Naive thymus-derived CD8-positive, alpha-beta T cell (primary cell): Measurements from ENCODE around the gene CRYZL1. TPM values are rescaled to one million over a fixed set of nuclear protein-coding genes. Genes with fewer than 3 reads are reported as not detected.
"Not testable (repeated sequence)": the region's sequence is repeated elsewhere in the genome, so short reads cannot be mapped to it uniquely, and the experiment has no call there.

Experiments used
- ATAC-seq, 2 donors: fragments of 150-1000 bp; cut with Tn5 transposase in 1 of 2; sonication (Bioruptor Pico), chemical (Tn5 transposase) in 1 of 2; 1 replicate in 1 of 2; 2 replicates in 1 of 2; pipeline ENCODE4 v1.10.0; 2021; ENCODE audit warnings: mild to moderate bottlenecking in 2 of 2, moderate library complexity in 2 of 2
- POLR2A ChIA-PET: fragments of 350-600 bp; sonication (Branson Sonifier 250); formaldehyde crosslinking; loops from one replicate; lab custom pipeline; 2021; ENCODE audit warnings: antibody characterized with exemption; lab: Charles Lee
- DNase-seq, 10 donors: peaks; one replicate each; pipeline versions ENCODE4 v3.0.0 to v3.0.0-alpha.2; 2020 to 2022
- H3K27ac Mint-ChIP-seq, 10 donors: one replicate each; pipeline ENCODE4 v1.8.0; 2020 to 2022; ENCODE audit warnings: mild to moderate bottlenecking in 10 of 10, mixed read lengths in 10 of 10, moderate library complexity in 4 of 10, inconsistent platforms in 1 of 10
- H3K27me3 Mint-ChIP-seq, 5 donors: one replicate each; pipeline ENCODE4 v1.8.0; 2021 to 2022; ENCODE audit warnings: mixed read lengths in 5 of 5
- H3K36me3 Mint-ChIP-seq, 3 donors: one replicate each; pipeline ENCODE4 v1.8.0; 2020 to 2022; ENCODE audit warnings: mixed read lengths in 3 of 3, mild to moderate bottlenecking in 2 of 3, inconsistent platforms in 1 of 3
- H3K4me1 Mint-ChIP-seq, 4 donors: one replicate each; pipeline ENCODE4 v1.8.0; 2021 to 2022; ENCODE audit warnings: mixed read lengths in 4 of 4
- H3K4me3 Mint-ChIP-seq, 10 donors: one replicate each; pipeline ENCODE4 v1.8.0; 2020 to 2022; ENCODE audit warnings: mild to moderate bottlenecking in 10 of 10, mixed read lengths in 10 of 10, moderate library complexity in 6 of 10, inconsistent platforms in 1 of 10
- H3K9me3 Mint-ChIP-seq, 9 donors: one replicate each; pipeline ENCODE4 v1.8.0; 2020 to 2022; ENCODE audit warnings: mixed read lengths in 9 of 9, mild to moderate bottlenecking in 3 of 9, inconsistent platforms in 1 of 9, moderate library complexity in 1 of 9
- polyA plus RNA-seq, 3 donors: library from polyadenylated mRNA; unstranded; fragments of 300-500 nt; fragmentation: Illumina TruSeq; gene quantifications; one replicate each; pipeline ENCODE4 v1.2.3, GENCODE V29; 2021
- total RNA-seq, 8 experiments: library from RNA in 2 of 8; stranded (reverse) in 2 of 8; gene quantifications; one replicate each; pipeline ENCODE4 v1.2.3 and lab custom pipeline; 2021 to 2026

The CRYZL1 gene
- total and polyA plus RNA-seq, 5 experiments from 2014 or later = 26.3 to 71.4 (median 29.2) TPM

DNA sequence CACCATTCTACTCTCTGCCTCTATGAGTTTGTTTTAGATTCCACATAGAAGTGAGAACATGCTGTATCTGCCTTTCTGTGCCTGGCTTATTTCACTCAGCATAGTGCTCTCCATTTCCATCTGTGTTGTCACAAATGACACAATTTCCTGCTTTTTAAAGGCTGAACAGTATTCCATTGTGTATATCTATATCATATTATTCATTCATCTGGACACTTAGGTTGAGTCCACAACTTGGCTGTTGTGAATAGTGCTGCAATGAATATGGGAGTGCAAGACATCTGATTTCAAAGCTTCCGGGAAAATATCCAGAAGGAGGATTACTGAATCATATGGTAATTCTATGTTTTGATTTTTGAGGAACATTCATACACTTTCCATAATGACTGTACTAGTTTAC is 33.0 kb downstream of the CRYZL1 start:
- peak overlapping the region in 4 of 10 donors; percentile 22 to 76 (median 40) for H3K27ac Mint-ChIP-seq
- ATAC-seq (no peak), DNase-seq (no peak)
- no peak overlapping the region for H3K4me3 Mint-ChIP-seq
- POLR2A ChIA-PET = no interaction called here
- no peaks in the 10 kb centered on the region for H3K9me3 Mint-ChIP-seq
- peaks cover 0 to 3% (median 0%) of the 10 kb centered on the region in 4 donors for H3K4me1 Mint-ChIP-seq
- peaks cover 0 to 52% (median 0%) of the 10 kb centered on the region in 3 donors for H3K36me3 Mint-ChIP-seq
- no peaks in the 10 kb centered on the region for H3K27me3 Mint-ChIP-seq

DNA sequence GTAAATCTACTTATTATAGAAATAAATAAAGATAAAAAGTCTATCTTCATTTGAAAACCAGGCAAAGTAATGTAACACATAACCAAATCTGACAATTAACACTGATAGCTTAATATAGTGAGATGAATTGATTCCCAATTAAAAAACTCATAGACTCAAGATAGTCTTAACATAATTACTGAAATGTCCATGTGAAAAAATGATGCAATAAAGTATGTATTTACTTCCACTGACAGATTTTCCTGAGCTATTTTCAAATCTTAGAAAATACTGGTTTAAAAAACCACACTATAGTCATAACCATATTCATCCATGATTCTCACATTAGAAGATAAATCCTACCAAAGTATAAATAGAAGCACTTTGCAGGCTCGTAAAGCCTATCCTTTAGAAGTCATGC is 43.5 kb downstream of the CRYZL1 start:
- Mint-ChIP-seq H3K9me3 (no peaks in the 10 kb centered on the region), H3K36me3 (peaks cover 0 to 77% (median 17%) of the 10 kb centered on the region in 3 donors), H3K27ac (no peak overlapping the region), H3K4me3 (no peak overlapping the region), H3K27me3 (no peaks in the 10 kb centered on the region), H3K4me1 (peaks cover 0 to 2% (median 0%) of the 10 kb centered on the region in 4 donors)
- ATAC-seq = no peak
- DNase-seq = no peak
- POLR2A ChIA-PET = interaction anchor here (0.7 kb wide), 1 partner anchor 299 kb away, joined by 3 read pairs; no protein-coding TSS in a partner anchor

DNA sequence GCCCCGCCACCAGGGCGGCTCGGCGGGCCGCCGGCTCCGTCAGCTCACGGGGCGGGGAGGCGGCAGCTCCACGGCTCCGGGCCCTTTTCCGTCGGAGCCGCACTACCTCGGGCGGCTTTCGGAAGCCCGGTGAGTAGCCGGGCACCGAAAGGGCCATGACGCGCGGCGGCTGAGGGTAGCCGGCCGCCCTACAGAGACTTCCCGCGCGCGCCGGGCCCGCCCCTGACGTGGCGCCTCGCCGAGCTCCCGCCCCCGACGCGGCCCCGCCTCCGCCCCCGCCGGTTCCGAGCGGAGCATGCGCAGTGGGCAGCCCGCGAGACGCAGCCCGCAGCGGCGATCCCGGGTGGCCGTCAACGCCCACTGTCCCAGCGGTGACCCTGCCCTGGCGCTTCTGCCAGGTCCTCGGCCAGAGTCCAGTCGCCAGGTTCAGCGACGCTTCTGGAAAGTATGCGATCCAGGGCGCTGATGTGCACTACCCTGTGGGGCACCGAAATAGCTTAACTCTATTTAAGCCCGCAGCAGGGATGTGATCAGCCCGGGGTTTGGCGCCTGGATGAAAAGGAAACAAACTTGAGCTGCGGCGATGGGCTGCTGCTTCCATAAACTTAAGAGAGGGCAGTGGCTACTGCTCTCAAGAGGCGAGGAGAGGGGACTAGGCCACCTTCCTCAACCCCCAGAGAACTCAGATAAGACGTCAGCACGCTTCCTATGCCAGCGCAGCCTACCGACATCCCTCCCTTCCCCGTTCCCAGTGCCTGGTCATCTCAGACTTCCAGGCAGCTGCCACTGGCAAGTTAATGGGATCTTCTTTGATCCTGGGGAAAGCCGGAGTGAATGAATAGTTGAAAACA is 52.8 kb downstream of the CRYZL1 start, which contains the start of gene DONSON:
TSS of gene DONSON (minus strand) at position 200 of the 851 bp plus-strand sequence. CDS start at position 157, 43 bp downstream.
- H3K36me3 Mint-ChIP-seq = peaks cover 0 to 3% (median 2%) of the 10 kb centered on the region in 3 donors
- ATAC-seq = peak; percentile 92
- H3K27ac Mint-ChIP-seq = peak within 1 kb of the TSS; percentile 59 to 96 (median 92)
- peak; percentile 74 to 95 (median 88) for DNase-seq
- H3K9me3 Mint-ChIP-seq = no peaks in the 10 kb centered on the region
- peak within 1 kb of the TSS; percentile 89 to 97 (median 94) for H3K4me3 Mint-ChIP-seq
- POLR2A ChIA-PET = interaction anchor here (0.5 to 2.5 kb wide), 19 partner anchors 8 to 1019 kb away, joined by 3 to 42 read pairs (median 4); partner anchors contain the start of genes CRYZL1, DNAJC28, GART and ITSN1
- peaks cover 10 to 16% (median 14%) of the 10 kb centered on the region in 4 donors for H3K4me1 Mint-ChIP-seq
- no peaks in the 10 kb centered on the region for H3K27me3 Mint-ChIP-seq

DNA sequence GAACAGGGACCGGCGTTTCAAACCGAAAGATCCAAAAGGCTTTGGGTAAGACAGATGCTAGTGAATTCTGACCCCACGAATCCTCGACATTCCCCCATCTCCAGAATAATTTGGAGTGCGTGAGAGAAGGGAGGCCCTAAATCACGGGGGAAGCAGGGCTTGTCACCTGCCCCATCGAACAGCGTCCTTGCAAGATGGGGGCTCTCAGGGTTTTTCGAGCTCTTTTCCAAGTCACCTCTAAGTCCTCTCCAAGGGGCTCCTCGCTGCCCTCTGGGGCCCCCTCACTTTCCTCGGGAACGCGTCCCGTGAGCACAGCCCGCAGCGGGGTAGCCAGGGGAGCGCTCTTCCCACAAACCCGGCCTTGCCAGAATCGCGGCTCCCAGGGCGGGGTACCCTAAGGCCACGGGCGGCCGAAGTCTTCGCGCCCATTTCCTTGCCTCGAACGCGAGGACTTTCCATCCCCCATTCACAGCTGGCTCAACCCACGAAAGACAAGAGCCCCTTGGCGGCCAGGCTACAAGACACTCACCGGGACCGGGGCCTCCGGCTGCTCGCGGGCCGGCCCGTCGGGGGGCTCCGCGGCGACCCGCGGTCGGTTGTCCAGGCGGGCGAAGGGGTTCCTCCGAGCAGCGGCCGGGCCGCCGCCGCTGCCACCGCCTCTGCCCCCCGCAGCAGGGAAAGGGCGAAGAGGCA is 53.6 kb downstream of the CRYZL1 start:
- no peaks in the 10 kb centered on the region for H3K36me3 Mint-ChIP-seq
- peak overlapping the region; percentile 78 to 91 (median 86) for H3K4me3 Mint-ChIP-seq
- peak; percentile 19 to 21 for ATAC-seq
- peaks cover 10 to 16% (median 14%) of the 10 kb centered on the region in 4 donors for H3K4me1 Mint-ChIP-seq
- H3K27ac Mint-ChIP-seq = peak overlapping the region in 9 of 10 donors; percentile 43 to 91 (median 75)
- H3K9me3 Mint-ChIP-seq = no peaks in the 10 kb centered on the region
- no peaks in the 10 kb centered on the region for H3K27me3 Mint-ChIP-seq
- DNase-seq = peak in 1 of 10 donors; percentile 2
- POLR2A ChIA-PET = interaction anchor here (0.6 to 2.5 kb wide), 16 partner anchors 7 to 1019 kb away, joined by 3 to 42 read pairs (median 5); partner anchors contain the start of genes CRYZL1, DNAJC28, GART and ITSN1

DNA sequence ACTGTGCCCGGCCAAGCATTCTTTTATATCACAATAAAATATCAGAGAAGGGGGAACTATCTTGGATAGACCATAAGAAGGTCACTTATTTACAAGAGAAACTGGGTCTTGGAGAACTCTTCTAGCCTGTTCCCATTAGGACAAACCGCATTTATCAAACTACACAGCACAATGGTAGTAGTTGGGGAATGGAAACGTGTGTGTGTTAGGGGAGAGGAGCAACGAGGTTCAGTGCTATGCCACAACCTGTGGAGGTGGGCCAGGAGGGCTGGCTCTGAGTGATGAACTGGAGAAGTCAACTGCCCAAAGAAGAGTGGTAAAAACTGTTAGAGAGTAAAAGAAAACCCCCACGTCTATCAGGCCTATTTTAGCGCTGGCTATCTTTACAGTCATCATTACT is 54.6 kb downstream of the CRYZL1 start:
- H3K36me3 Mint-ChIP-seq = peaks cover 0 to 5% (median 0%) of the 10 kb centered on the region in 3 donors
- H3K9me3 Mint-ChIP-seq = no peaks in the 10 kb centered on the region
- H3K4me3 Mint-ChIP-seq = peak overlapping the region in 9 of 10 donors; percentile 42 to 89 (median 54)
- no peaks in the 10 kb centered on the region for H3K27me3 Mint-ChIP-seq
- POLR2A ChIA-PET = interaction anchor here (0.9 kb wide), 1 partner anchor 44 kb away, joined by 3 read pairs; the partner anchor contains the start of gene SON
- H3K27ac Mint-ChIP-seq = peak overlapping the region in 4 of 10 donors; percentile 18 to 60 (median 30)
- peaks cover 10 to 16% (median 14%) of the 10 kb centered on the region in 4 donors for H3K4me1 Mint-ChIP-seq
- ATAC-seq (no peak), DNase-seq (no peak)

DNA sequence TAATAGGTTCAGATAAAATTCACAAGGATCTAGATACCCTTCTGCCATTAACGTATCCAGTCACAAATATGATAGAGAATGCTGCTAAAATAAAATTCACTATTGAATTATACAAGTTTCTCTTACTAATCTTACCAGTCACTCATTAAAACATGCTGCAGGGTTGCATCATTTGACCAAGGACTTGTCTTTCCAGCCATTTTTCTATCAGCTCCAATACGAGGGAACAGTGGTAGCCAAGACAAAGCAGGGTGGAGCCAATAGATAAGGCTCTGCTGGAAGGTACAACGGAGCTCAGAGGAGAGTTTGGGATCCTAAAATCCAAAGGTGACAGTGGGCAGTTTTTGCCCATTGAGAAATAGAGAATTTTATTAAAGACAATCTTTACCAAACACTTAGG is 57.1 kb downstream of the CRYZL1 start:
- POLR2A ChIA-PET = interaction anchor here (1.0 to 2.2 kb wide), 2 partner anchors 10 to 42 kb away, joined by 3 to 14 read pairs; partner anchors contain the start of genes GART and SON
- no peak for ATAC-seq
- peaks cover 0 to 6% (median 0%) of the 10 kb centered on the region in 3 donors for H3K36me3 Mint-ChIP-seq
- H3K4me3 Mint-ChIP-seq = no peak overlapping the region
- no peak for DNase-seq
- H3K4me1 Mint-ChIP-seq = peaks cover 10 to 15% (median 13%) of the 10 kb centered on the region in 4 donors
- H3K9me3 Mint-ChIP-seq = no peaks in the 10 kb centered on the region
- no peak overlapping the region for H3K27ac Mint-ChIP-seq
- H3K27me3 Mint-ChIP-seq = no peaks in the 10 kb centered on the region

DNA sequence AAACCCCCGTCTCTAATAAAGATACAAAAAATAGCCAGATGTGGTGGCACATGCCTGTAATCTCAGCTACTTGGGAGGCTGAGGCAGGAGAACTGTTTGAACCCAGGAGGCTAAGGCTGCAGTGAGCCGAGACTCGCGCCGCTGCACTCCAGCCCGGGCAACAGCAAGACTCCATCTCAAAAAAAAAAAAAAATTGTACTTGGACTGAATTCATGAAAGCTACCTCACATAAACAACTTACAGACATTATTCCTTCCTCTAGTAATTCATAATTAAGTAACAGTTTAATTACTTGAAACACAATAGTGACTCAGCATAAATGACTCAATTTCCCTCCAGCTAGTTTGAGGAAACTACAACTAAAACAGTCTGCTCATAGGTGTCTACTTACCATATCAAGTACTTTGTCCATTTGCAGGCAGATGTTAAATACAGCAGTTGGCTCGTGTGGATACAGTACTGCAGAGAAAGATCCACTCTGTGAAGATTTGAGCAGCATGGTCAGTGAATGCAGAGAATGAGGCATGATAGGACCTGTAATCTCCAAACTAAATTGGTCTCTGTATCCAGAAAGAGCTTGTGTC is 62.5 kb downstream of the CRYZL1 start:
- Mint-ChIP-seq H3K4me3 (no peak overlapping the region), H3K36me3 (peaks cover 0 to 50% (median 2%) of the 10 kb centered on the region in 3 donors), H3K27me3 (no peaks in the 10 kb centered on the region), H3K27ac (peak overlapping the region in 6 of 10 donors; percentile 28 to 67 (median 49)), H3K4me1 (peaks cover 0 to 4% (median 1%) of the 10 kb centered on the region in 4 donors), H3K9me3 (no peaks in the 10 kb centered on the region)
- DNase-seq (no peak), ATAC-seq (no peak)
- POLR2A ChIA-PET = interaction anchor here (2.5 kb wide), 1 partner anchor 9 kb away, joined by 11 read pairs; the partner anchor contains the start of gene DONSON

DNA sequence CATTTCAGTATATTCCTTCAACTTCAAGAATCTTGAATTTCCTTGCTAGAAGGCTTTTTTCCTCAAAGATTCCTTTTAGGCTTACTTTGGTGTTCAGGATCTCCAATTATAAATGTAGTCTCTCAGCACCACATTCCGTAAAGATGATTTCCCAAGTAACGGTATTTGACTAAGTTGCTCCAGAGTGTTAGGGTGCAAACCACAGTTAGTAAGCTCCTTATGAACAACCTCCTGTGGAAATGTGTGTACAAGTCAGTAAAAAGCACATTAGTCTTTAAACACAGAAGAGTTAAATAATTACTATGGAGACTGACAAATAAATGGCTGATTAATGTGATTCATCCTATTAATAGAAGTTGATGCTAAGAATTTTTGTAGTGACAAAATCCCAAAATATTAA is 63.3 kb downstream of the CRYZL1 start:
- Mint-ChIP-seq H3K27ac (peak overlapping the region in 1 of 10 donors; percentile 35), H3K27me3 (no peaks in the 10 kb centered on the region), H3K4me1 (peaks cover under 1 to 4% (median 2%) of the 10 kb centered on the region in 4 donors), H3K4me3 (no peak overlapping the region), H3K36me3 (peaks cover 0 to 57% (median 2%) of the 10 kb centered on the region in 3 donors), H3K9me3 (no peaks in the 10 kb centered on the region)
- POLR2A ChIA-PET = interaction anchor here (2.5 kb wide), 1 partner anchor 10 kb away, joined by 11 read pairs; the partner anchor contains the start of gene DONSON
- DNase-seq (no peak), ATAC-seq (no peak)

DNA sequence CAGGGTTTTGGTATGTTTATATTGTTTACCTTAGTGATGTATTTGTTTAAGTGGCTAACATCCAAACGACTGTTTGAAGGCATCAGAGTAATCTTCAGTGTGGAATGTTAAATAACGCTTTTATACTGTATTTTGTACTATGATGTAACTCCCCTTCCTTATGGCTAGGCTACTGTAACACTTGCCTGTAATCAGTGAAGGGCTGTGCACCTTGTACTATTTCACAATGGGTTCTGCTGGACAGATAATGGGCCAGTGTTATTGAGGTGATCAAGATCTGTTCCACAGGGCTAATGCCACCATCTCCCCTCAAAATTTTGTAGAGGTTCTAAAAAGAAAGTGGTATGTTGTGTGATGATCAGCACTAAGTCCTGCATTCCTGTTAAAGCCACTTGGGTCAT is 64.8 kb downstream of the CRYZL1 start:
- H3K27me3 Mint-ChIP-seq, H3K4me3 Mint-ChIP-seq, H3K9me3 Mint-ChIP-seq, H3K4me1 Mint-ChIP-seq, ATAC-seq, DNase-seq, POLR2A ChIA-PET: not testable (repeated sequence)
- Mint-ChIP-seq H3K36me3 (peaks cover 0 to 66% (median 2%) of the 10 kb centered on the region in 3 donors), H3K27ac (peak overlapping the region in 4 of 10 donors; percentile 12 to 45 (median 30))

DNA sequence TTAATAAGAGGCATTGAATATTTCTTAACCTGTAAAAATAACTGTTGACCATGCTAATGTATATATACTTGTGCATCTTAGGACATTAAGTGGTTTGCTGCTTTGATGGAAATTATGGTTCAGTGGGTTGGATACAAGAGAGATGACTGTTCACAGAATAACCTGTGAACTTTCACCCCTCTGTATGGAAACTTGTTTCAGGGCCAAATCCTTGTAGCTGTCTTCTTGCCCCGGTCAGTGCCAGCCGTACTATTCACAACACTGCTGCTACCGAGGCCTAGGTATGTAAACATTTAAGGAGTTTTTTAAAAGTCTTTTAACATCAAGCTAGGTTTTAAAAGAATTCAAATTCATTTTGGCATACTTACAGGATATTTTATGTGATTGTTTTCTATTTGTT is 69.2 kb downstream of the CRYZL1 start:
- POLR2A ChIA-PET = interaction anchor here (0.6 to 1.0 kb wide), 2 partner anchors 81 to 1180 kb away, joined by 3 read pairs; partner anchors contain the start of gene DNAJC28
- no peaks in the 10 kb centered on the region for H3K9me3 Mint-ChIP-seq
- ATAC-seq = no peak
- H3K36me3 Mint-ChIP-seq = peaks cover 0 to 91% (median 2%) of the 10 kb centered on the region in 3 donors
- peak overlapping the region in 9 of 10 donors; percentile 9 to 79 (median 62) for H3K27ac Mint-ChIP-seq
- H3K4me1 Mint-ChIP-seq = peaks cover 11 to 20% (median 15%) of the 10 kb centered on the region in 4 donors
- H3K4me3 Mint-ChIP-seq = no peak overlapping the region
- no peaks in the 10 kb centered on the region for H3K27me3 Mint-ChIP-seq
- DNase-seq = no peak

DNA sequence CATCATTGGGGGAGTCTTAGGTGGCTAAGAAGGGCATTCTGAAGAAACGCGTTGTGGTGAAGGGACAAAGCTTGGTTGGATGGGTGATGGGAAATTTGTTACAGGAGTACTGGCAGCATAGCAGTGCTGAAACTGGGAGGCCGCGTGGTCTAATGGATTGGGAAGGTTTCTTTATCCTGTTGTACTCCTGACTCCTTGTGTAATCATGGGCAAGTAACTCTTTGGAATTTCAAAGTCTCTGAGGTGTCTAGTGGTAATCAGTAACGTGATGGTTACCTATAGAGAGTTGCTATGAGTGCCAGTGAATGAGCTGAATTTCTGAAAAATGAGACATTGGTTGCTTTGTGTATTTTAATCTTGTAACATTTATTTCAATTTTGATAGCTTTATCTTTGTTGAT is 71.5 kb downstream of the CRYZL1 start:
- Mint-ChIP-seq H3K4me1 (peaks cover 12 to 25% (median 19%) of the 10 kb centered on the region in 4 donors), H3K27ac (peak overlapping the region in 9 of 10 donors; percentile 55 to 90 (median 75)), H3K27me3 (no peaks in the 10 kb centered on the region), H3K36me3 (peaks cover 0 to 81% (median 2%) of the 10 kb centered on the region in 3 donors), H3K4me3 (no peak overlapping the region), H3K9me3 (no peaks in the 10 kb centered on the region)
- no peak for ATAC-seq
- no peak for DNase-seq
- POLR2A ChIA-PET = interaction anchor here (1.2 kb wide), 1 partner anchor 26 kb away, joined by 4 read pairs; no protein-coding TSS in a partner anchor
